SHP77 treated with DMSO at 0.1 percent for 48 hours (cell line): Measurements from ENCODE around the gene GCSAML.

ENCODE experiments used
- DNase-seq: peaks from one replicate; lab custom pipeline; 2025; lab: John Stamatoyannopoulos, UW

The GCSAML gene

DNA sequence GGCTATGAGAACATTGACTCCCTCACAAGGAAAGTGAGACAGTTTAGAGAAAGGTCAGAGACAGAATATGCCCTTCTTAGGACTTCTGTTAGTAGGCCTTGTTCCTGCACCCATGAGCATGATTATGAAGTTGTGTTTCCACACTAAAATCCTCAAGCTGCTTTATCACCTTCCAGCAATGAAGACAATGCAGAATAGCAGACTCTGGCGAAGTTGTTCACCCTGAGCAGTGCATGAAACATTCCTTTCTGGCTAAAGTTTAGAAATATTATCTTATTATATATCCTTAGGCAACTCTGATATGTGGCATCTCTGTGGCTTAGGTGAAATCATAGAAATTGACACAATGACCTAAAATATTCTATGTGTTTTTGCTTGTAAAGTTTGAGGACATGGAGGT lies 25.3 kb downstream of the GCSAML start:
- no peak for DNase-seq

DNA sequence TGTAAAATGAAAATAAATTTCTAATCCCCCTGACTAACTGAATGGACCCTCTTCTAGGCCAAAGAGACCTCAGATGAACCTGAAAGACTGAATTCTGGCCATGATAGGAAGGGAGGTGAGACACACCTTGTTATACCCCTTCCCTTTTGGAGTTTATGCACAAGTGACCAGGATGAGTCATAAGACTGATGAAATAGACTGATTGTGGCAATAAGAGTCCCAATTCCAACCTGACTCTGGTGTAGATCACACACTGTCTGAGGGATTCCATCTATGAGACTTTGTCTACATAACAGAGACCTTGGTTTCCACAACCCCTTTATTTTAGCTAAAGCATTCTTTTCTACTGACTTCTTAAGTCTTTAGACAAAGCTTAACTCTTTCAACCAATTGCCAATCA lies 25.7 kb downstream of the GCSAML start:
- DNase-seq: no peak

DNA sequence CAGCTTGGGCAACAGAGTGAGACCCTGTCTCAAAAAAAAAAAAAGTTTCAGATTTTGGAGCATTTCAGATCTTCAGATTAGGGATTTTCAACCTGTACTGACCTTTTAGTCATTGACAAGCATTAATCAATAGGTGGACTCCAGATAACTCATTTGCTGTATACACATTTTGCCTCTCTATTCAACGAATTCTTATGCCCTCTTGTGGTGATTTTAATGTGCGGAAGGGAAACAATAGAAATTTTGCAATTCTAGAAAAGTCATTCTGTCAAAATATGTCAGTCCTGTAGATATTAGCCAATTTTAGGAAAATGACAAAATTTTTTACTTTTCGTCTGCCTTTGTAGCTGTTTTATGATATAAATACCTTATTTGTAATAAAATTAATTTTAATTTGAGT lies 27.6 kb downstream of the GCSAML start:
- DNase-seq: no peak

DNA sequence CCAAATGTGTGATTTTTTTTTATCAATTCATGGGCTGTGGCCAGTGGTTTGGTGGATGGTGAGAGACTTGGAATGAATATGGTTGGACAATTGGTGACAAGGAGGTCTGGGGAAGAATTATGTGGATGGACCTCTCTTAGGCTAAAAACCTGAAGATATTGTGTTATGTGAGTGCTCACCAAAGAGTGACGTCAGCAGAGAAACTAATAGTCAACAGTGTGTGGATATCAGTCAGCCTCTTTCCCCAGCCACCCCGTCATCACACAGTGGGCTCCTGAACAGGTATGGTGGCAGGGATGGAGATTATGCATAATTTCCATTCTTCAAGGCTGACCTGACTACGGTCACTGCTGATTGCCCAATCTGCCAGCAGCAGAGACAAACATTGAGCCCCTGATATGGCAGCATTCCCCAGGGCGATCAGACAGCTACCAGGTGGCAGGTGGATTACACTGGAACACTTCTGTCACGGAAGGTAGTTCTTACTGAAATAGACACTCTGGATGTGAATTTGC lies 30.1 kb downstream of the GCSAML start:
- no peak for DNase-seq

GRCh38 chr1:247588060-247588459 lies 39.1 kb downstream of the GCSAML start, which contains the start of gene OR2G2:
Gene OR2G2, plus strand, starts transcription at chr1:247588360. Its CDS starts 0 bp downstream, at chr1:247588360.
- no peak for DNase-seq

DNA sequence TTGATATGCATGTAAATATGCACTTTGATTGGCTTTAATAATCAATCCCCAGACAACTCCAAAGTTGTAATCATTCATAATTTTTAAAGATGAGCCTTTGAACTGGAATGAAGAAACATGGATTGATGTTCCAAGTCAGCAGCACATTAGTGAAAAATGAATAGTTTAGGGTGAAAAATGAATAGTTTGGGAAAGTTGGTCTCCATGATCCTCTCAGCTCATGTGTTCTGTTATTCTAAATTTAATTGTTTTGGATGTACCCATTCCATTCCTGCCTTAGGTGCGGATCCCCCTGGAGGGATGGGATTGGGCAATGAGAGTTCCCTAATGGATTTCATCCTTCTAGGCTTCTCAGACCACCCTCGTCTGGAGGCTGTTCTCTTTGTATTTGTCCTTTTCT lies 56.4 kb downstream of the GCSAML start, which contains the start of gene OR2G3:
OR2G3 (plus strand) TSS at position 301 of the 400 bp plus-strand sequence; CDS start at position 301, 0 bp downstream.
- no peak for DNase-seq

DNA sequence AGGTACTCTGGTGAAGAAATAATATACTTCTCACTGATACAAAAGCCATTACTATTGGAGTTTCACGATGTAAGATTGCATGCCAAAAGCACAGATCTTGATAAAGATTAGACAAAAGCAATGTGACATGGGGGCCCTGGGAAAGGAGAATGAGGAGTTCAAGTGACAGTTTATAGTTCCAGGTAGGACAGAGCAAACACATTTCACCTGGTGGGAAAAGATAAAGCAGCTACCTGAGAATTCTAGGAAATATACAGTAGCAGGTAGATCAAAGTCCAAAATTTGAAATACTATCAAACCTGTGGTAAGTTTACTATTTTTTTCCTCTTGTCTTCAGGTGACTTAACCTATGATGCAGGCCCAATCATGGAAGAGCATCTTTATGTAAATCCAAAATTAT lies 64.5 kb downstream of the GCSAML start:
- no peak for DNase-seq

DNA sequence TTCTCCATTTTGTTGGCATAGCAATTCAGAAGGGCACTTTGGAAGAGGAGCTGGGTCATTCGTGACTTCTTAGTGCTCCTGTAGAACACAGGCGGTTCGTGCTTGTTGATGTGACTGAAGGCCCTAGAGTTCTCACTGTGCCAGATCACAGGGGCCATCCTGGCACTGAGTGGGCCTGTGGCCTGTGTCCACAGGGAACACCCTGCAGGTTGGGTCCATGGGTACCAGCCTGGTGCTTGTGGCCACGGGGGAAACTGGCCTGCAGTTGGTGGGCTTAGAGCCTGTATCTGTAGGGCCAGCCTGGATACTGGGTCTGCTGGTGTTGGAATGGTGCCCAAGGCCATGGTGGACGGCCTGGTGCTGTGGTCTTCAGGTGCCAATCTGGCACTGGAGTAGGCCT lies 65.7 kb downstream of the GCSAML start:
- no peak for DNase-seq
